GM12878 (cell line): ENCODE results near the gene MICAL3. TPM values are rescaled to one million over a fixed set of nuclear protein-coding genes. Genes with fewer than 3 reads are reported as not detected.

Experiments used
- ATAC-seq: fragments of 200-7000 bp; cut with Tn5 transposase; 3 replicates; pipeline ENCODE4 v1.9.1; 2020; ENCODE audit warnings: mild to moderate bottlenecking, moderate library complexity
- BruUV-seq: library from RNA; stranded (reverse); fragments of 400-500 nt; replicated peaks from 2 replicates; lab custom pipeline; 2021; lab: Mats Ljungman, UMichigan
- CTCF ChIA-PET: fragments of 300-600 bp; sonication (Branson Sonifier 250); formaldehyde crosslinking; extraction: SDS; loops from one replicate; lab custom pipeline; 2021; ENCODE audit warnings: inconsistent platforms; lab: Yijun Ruan, JAX
- POLR2A ChIA-PET: fragments of 350-600 bp; formaldehyde crosslinking; extraction: SDS; loops from one replicate; lab custom pipeline; 2021; ENCODE audit warnings: inconsistent platforms; lab: Charles Lee
- RAD21 ChIA-PET: fragments of 300-600 bp; sonication (Branson Sonifier 250); formaldehyde crosslinking; loops from one replicate; lab custom pipeline; 2023; ENCODE audit warnings: antibody characterized with exemption; ENCODE audit not compliant: unreplicated experiment; lab: Charles Lee
- SMC1A ChIA-PET: fragments of 300-600 bp; sonication (Branson Sonifier 250); formaldehyde crosslinking; loops from one replicate; lab custom pipeline; 2023; ENCODE audit not compliant: unreplicated experiment, uncharacterized antibody; lab: Charles Lee
- DNase-seq: peaks from one replicate; pipeline ENCODE4 v3.0.0-alpha.2; 2011; ENCODE audit warnings: low read depth, low spot score
- FAIRE-seq: peaks from 3 replicates; lab custom pipeline; 2011; peaks lifted over from hg19 to GRCh38; lab: Jason Lieb, UNC
- H2AFZ ChIP-seq: 2 replicates; pipeline ENCODE4 v1.6.0; 2011; ENCODE audit warnings: low read depth, low read length, control low read depth; ENCODE audit not compliant: control insufficient read depth
- H3K27ac ChIP-seq: 2 replicates; pipeline ENCODE4 v1.5.1; 2011; ENCODE audit warnings: control low read depth; ENCODE audit not compliant: control insufficient read depth, insufficient read depth
- H3K27me3 ChIP-seq, 2 experiments: replicated peaks in 1 of 2; 2 replicates each; pipeline versions ENCODE4 v1.6.0 to v1.6.1; 2011; ENCODE audit warnings: low read length in 1 of 2; ENCODE audit not compliant: control insufficient read depth in 2 of 2, insufficient read depth in 2 of 2
- H3K36me3 ChIP-seq, 2 experiments: 2 replicates each; pipeline ENCODE4 v1.5.1; 2011; ENCODE audit warnings: low read length in 1 of 2; ENCODE audit not compliant: control insufficient read depth in 2 of 2, insufficient read depth in 2 of 2
- H3K4me1 ChIP-seq: 2 replicates; pipeline ENCODE4 v1.6.1; 2011; ENCODE audit warnings: mild to moderate bottlenecking, low read length, moderate library complexity, mixed read lengths; ENCODE audit not compliant: control insufficient read depth, insufficient read depth
- H3K4me2 ChIP-seq: 2 replicates; pipeline ENCODE4 v1.6.0; 2011; ENCODE audit warnings: control low read depth; ENCODE audit not compliant: control insufficient read depth, insufficient read depth
- H3K4me3 ChIP-seq: fragments of 200-600 bp; sonication (generic); 2 replicates; pipeline ENCODE4 v1.5.1; 2016
- H3K79me2 ChIP-seq: 2 replicates; pipeline ENCODE4 v1.6.0; 2011; ENCODE audit warnings: low read length; ENCODE audit not compliant: control insufficient read depth, insufficient read depth
- H3K9ac ChIP-seq: 2 replicates; pipeline ENCODE4 v1.8.0; 2011; ENCODE audit warnings: low read length, control low read depth, mixed read lengths; ENCODE audit not compliant: control insufficient read depth, insufficient read depth
- H3K9me3 ChIP-seq: replicated peaks from 3 replicates; pipeline ENCODE4 v1.5.1; 2011; ENCODE audit warnings: mild to moderate bottlenecking, low read length; ENCODE audit not compliant: control insufficient read depth, insufficient read depth
- H4K20me1 ChIP-seq: 2 replicates; pipeline ENCODE4 v1.6.0; 2011; ENCODE audit not compliant: control insufficient read depth, insufficient read depth
- IKZF2 ChIP-seq, 2 experiments: fragments of 450-650 bp; IDR thresholded peaks; 2 replicates each; pipeline ENCODE4 v1.6.1; 2017; ENCODE audit warnings: mild to moderate bottlenecking in 2 of 2, moderate library complexity in 2 of 2
- KLF5 ChIP-seq: fragments of 450-650 bp; IDR thresholded peaks from 2 replicates; pipeline ENCODE4 v1.6.1; 2014; ENCODE audit warnings: mild to moderate bottlenecking; ENCODE audit not compliant: partially characterized antibody
- NFXL1 ChIP-seq: fragments of 450-650 bp; IDR thresholded peaks from 2 replicates; pipeline ENCODE4 v1.6.1; 2017; ENCODE audit warnings: antibody characterized with exemption, mild to moderate bottlenecking, borderline replicate concordance
- NRF1 ChIP-seq: conservative IDR thresholded peaks from 2 replicates; pipeline ENCODE4 v1.6.1; 2011; ENCODE audit warnings: mild to moderate bottlenecking, low read depth, low read length, improper control_type of control experiment
- PAX5 ChIP-seq: IDR thresholded peaks from 2 replicates; pipeline ENCODE4 v1.6.1; 2011; ENCODE audit warnings: low read depth, low read length, borderline replicate concordance
- POLR2A ChIP-seq: IDR thresholded peaks from 2 replicates; pipeline ENCODE4 v1.6.1; 2011; ENCODE audit warnings: low read depth, mild to moderate bottlenecking, low read length
- YY1 ChIP-seq: IDR thresholded peaks from 2 replicates; pipeline ENCODE4 v1.6.1; 2011; ENCODE audit warnings: low read depth, mild to moderate bottlenecking, low read length
- ZNF24 ChIP-seq: fragments of 450-650 bp; IDR thresholded peaks from 2 replicates; pipeline ENCODE4 v1.6.1; 2017; ENCODE audit warnings: antibody characterized with exemption, mild to moderate bottlenecking
- ZNF622 ChIP-seq: fragments of 450-650 bp; IDR thresholded peaks from 2 replicates; pipeline ENCODE4 v1.6.1; 2017; ENCODE audit warnings: mild to moderate bottlenecking, inconsistent platforms
- WGBS: methylation state at CpG from one replicate; pipeline ENCODE4 v1.1.6; 2016; ENCODE audit warnings: low lambda C conversion rate; ENCODE audit not compliant: insufficient replicate concordance, insufficient coverage; ENCODE audit errors: missing lambda C conversion rate; 5-methylcytosine and 5-hydroxymethylcytosine counted together
- in situ Hi-C: fragments of 300-500 bp; cut with MboI; formaldehyde crosslinking; loops from 9 replicates; pipeline ENCODE4 v1.14.3; 2018; ENCODE audit warnings: mixed read lengths
- intact Hi-C: fragments of 100-400 bp; cut with micrococcal nuclease; formaldehyde crosslinking; loops from one replicate; pipeline ENCODE4 v1.14.2; 2022; ENCODE audit not compliant: unreplicated experiment
- polyA plus RNA-seq, 11 experiments: library from polyadenylated mRNA; depleted of rRNA in 4 of 11; unstranded in 6 of 11; stranded (reverse) in 5 of 11; fragments of >200 nt; fragmentation: Nextera tagmentation in 4 of 11; fragmentation: Illumina TruSeq in 1 of 11; extraction: Ambion mirVana in 4 of 11; extraction: Trizol in 1 of 11; gene quantifications; 1 replicate in 1 of 11; 2 replicates in 10 of 11; pipeline versions ENCODE4 v1.2.1 to v1.2.3, GENCODE V29; 2011 to 2016; ENCODE audit warnings: inconsistent platforms in 2 of 11, missing spikeins in 2 of 11, low read depth in 1 of 11
- total RNA-seq, 4 experiments: library from RNA; depleted of rRNA in 3 of 4; stranded (reverse); fragments of >200 nt in 3 of 4; fragmentation: Illumina TruSeq in 1 of 4; extraction: Trizol in 1 of 4; gene quantifications; 2 replicates each; pipeline versions ENCODE4 v1.2.1 to v1.2.3, GENCODE V29; 2013 to 2021
- TF ChIP-seq, protein P1 (sequence below): fragments of 450-650 bp; conservative IDR thresholded peaks from 2 replicates; pipeline ENCODE4 v1.6.1; 2017; ENCODE audit warnings: mild to moderate bottlenecking, moderate library complexity

Gene MICAL3
- total and polyA plus RNA-seq, 10 of the 15 experiments (the other 5 are each of a cell fraction or from before 2014, with no cell fraction given), result 2.6 to 92.2 (median 24.0) TPM

DNA sequence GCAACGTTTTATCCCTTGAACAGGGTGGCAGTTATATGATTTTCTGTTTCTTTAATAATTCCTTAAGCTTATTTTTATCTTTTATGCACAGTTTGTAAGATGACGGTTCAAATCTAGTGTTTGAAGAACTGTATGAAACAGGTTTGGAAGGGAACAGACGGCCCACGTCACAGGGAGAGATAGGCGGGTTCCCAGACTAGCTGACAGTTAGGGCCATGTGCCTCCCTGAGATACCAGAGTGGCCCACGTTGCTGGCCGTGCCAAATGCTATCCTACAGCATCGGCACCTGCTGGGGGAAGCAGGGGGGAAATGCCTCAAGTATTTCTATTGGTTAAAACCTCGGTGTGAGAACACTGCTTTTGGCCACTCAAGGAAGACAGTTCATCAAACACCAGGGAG lies 199.9 kb downstream of the MICAL3 start:
- SMC1A ChIA-PET, result interaction anchor here (1.2 kb wide), 1 partner anchor 252 kb away, joined by 4 read pairs; no protein-coding TSS in a partner anchor
- ATAC-seq (no peak), FAIRE-seq (no peak), DNase-seq (no peak)
- Histone ChIP-seq H3K4me3 (no peak overlapping the region), H3K9me3 (no peaks in the 10 kb centered on the region), H3K27ac (no peak overlapping the region), H3K79me2 (no peaks in the 10 kb centered on the region), H3K27me3 (no peaks in the 10 kb centered on the region), H3K4me2 (no peak overlapping the region), H3K36me3 (peaks cover 2 to 24% of the 10 kb centered on the region in 2 experiments; a peak in 3 of 4 replicates), H2AFZ (no peak overlapping the region), H3K4me1 (no peaks in the 10 kb centered on the region), H3K9ac (no peak overlapping the region), H4K20me1 (no peaks in the 10 kb centered on the region)
- CTCF ChIA-PET, result interaction anchor here (2.1 kb wide), 1 partner anchor 252 kb away, joined by 8 read pairs; no protein-coding TSS in a partner anchor
- no TSS peak for BruUV-seq
- 50% methylated on average over 9 of the region's 9 CpGs for WGBS
- POLR2A ChIA-PET, result no interaction called here
- RAD21 ChIA-PET, result interaction anchor here (1.1 kb wide), 1 partner anchor 251 kb away, joined by 3 read pairs; no protein-coding TSS in a partner anchor
- TF ChIP-seq IKZF2 (IDR thresholded peaks at IDR 0.05) (no peak), ZNF622 (no peak), ZNF24 (no peak), PAX5 (no peak), POLR2A (no peak), KLF5 (no peak), NFXL1 (no peak), YY1 (no peak), NRF1 (no peak)
- TF ChIP-seq, protein P1, sequence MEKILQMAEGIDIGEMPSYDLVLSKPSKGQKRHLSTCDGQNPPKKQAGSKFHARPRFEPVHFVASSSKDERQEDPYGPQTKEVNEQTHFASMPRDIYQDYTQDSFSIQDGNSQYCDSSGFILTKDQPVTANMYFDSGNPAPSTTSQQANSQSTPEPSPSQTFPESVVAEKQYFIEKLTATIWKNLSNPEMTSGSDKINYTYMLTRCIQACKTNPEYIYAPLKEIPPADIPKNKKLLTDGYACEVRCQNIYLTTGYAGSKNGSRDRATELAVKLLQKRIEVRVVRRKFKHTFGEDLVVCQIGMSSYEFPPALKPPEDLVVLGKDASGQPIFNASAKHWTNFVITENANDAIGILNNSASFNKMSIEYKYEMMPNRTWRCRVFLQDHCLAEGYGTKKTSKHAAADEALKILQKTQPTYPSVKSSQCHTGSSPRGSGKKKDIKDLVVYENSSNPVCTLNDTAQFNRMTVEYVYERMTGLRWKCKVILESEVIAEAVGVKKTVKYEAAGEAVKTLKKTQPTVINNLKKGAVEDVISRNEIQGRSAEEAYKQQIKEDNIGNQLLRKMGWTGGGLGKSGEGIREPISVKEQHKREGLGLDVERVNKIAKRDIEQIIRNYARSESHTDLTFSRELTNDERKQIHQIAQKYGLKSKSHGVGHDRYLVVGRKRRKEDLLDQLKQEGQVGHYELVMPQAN, result no peak
- in situ Hi-C loops (no loop called here), intact Hi-C loops (no loop called here)
